ENCODE measurements around the gene KCNK3. TPM values are rescaled to one million over a fixed set of nuclear protein-coding genes. Genes with fewer than 3 reads are reported as not detected.

Gene KCNK3
- total and polyA plus RNA-seq, 2 donors (not counting 3 experiments of a cell fraction or from before 2014, with no cell fraction given) = not detected

DNA sequence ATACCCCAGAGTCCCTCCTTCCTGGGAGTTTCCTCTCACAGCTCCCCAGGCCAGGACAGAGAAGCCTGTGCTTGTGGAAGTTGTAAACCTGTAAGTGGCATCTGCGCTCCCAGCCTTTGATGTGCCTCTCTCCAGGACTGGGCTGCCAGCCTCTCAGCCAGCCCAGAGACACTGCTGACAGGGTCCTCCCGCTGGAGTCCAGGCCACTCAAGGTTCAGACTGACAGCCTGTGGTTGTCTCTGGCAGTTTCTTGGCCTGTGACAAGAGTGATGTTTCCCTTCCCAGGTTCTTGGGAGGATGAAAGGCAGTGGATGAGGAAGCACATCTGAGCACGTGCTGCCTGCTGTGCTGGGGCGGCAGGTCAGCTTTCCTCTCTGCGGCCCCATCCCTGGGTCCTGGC is 74.6 kb downstream of the KCNK3 start:
- dilution Hi-C loops (cut with MboI; ENCODE audit: extremely low pct_ligation_motif_present, low sequenced_read_pairs) (no loop called here), intact Hi-C loops (cut with micrococcal nuclease) (no loop called here)
- H3K27ac ChIP-seq (ENCODE audit: insufficient read depth, low read depth, low read length) = no peak overlapping the region
- H3K36me3 ChIP-seq (ENCODE audit: control insufficient read depth in 2 of 2, extremely low read depth in 1 of 2, insufficient read depth in 2 of 2, low read length in 2 of 2) = peaks cover 0 to 2% of the 10 kb centered on the region in 2 experiments
- H3K4me3 ChIP-seq (replicated peaks in 1 of 3; ENCODE audit: insufficient read depth in 1 of 3, low read depth in 1 of 3, low read length in 3 of 3) = no peak overlapping the region
- no peaks in the 10 kb centered on the region for H3K9me1 ChIP-seq (replicated peaks; ENCODE audit: control insufficient read depth, extremely low read depth, insufficient read depth, low read length)
- H3K27me3 ChIP-seq (ENCODE audit: control insufficient read depth in 2 of 2, insufficient read depth in 2 of 2, low read length in 2 of 2) = no peaks in the 10 kb centered on the region
- CTCF ChIA-PET = no interaction called here
- H3K4me2 ChIP-seq (ENCODE audit: insufficient read depth, low read length) = no peak overlapping the region
- no peak overlapping the region for H3K9ac ChIP-seq (replicated peaks; ENCODE audit: extremely low read depth, insufficient read depth, low read length)
- TF ChIP-seq, protein P1, sequence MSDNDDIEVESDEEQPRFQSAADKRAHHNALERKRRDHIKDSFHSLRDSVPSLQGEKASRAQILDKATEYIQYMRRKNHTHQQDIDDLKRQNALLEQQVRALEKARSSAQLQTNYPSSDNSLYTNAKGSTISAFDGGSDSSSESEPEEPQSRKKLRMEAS (IDR thresholded peaks at IDR 0.05; ENCODE audit: insufficient read depth, insufficient read length) = no peak
- FAIRE-seq (no peak), DNase-seq (ENCODE audit: low read depth, low spot score) (no peak)
- POLR2A ChIA-PET = no interaction called here
- peaks cover 20% of the 10 kb centered on the region for H3K4me1 ChIP-seq (ENCODE audit: control insufficient read depth, extremely low read depth, insufficient read depth, low read length)
- H4K20me1 ChIP-seq (replicated peaks; ENCODE audit: control insufficient read depth, extremely low read depth, insufficient read depth, low read length) = no peaks in the 10 kb centered on the region
- peaks cover 67% of the 10 kb centered on the region for H3K79me2 ChIP-seq (ENCODE audit: control insufficient read depth, insufficient read depth, low read length)
- H2AFZ ChIP-seq (ENCODE audit: low read depth, low read length) = no peak overlapping the region
- BruUV-seq (replicated peaks) = no TSS peak
- no peaks in the 10 kb centered on the region for H3K9me3 ChIP-seq (replicated peaks; ENCODE audit: control insufficient read depth, insufficient read depth, low read length)

DNA sequence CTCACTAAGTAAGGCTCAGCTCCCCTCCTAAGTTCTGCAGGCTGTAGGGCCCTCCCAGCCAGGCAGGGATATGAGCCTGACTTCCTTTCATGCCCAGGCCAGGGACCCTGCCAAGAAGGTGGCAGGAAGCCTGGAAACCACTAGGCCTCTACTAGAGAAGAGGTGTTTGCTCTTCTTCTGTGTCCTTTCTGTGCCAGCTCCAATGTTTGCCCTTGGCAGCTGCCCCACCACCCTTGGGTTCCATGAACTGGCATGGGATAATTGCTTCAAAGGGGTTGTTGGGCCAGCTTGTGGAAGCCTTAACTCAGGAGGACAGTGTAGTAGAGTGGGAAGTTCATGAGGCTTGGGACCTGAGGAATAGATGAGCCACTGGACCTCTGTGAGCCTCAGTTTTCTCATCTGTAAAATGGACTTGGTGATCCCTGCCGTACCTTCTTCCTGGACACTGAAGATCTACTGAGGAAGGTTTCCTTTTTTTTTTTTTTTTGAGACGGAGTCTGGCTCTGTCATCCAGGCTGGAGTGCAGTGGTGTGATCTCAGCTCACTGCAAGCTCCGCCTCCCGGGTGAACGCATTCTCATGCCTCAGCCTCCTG is 75.5 kb downstream of the KCNK3 start:
- no peak for DNase-seq (ENCODE audit: low read depth, low spot score)
- dilution Hi-C loops (cut with MboI; ENCODE audit: extremely low pct_ligation_motif_present, low sequenced_read_pairs) (no loop called here), intact Hi-C loops (cut with micrococcal nuclease) (no loop called here)
- BruUV-seq (replicated peaks) = no TSS peak
- POLR2A ChIA-PET = interaction anchor here (1.1 kb wide), 1 partner anchor 9 kb away, joined by 3 read pairs; no protein-coding TSS in a partner anchor
- Histone ChIP-seq H2AFZ (ENCODE audit: low read depth, low read length) (no peak overlapping the region), H3K36me3 (ENCODE audit: control insufficient read depth in 2 of 2, extremely low read depth in 1 of 2, insufficient read depth in 2 of 2, low read length in 2 of 2) (peaks cover 0 to 2% of the 10 kb centered on the region in 2 experiments), H3K4me3 (replicated peaks in 1 of 3; ENCODE audit: insufficient read depth in 1 of 3, low read depth in 1 of 3, low read length in 3 of 3) (no peak overlapping the region), H3K27ac (ENCODE audit: insufficient read depth, low read depth, low read length) (no peak overlapping the region), H4K20me1 (replicated peaks; ENCODE audit: control insufficient read depth, extremely low read depth, insufficient read depth, low read length) (no peaks in the 10 kb centered on the region), H3K9me1 (replicated peaks; ENCODE audit: control insufficient read depth, extremely low read depth, insufficient read depth, low read length) (no peaks in the 10 kb centered on the region), H3K4me1 (ENCODE audit: control insufficient read depth, extremely low read depth, insufficient read depth, low read length) (peaks cover 25% of the 10 kb centered on the region), H3K4me2 (ENCODE audit: insufficient read depth, low read length) (no peak overlapping the region), H3K79me2 (ENCODE audit: control insufficient read depth, insufficient read depth, low read length) (peaks cover 70% of the 10 kb centered on the region), H3K27me3 (ENCODE audit: control insufficient read depth in 2 of 2, insufficient read depth in 2 of 2, low read length in 2 of 2) (no peaks in the 10 kb centered on the region), H3K9me3 (replicated peaks; ENCODE audit: control insufficient read depth, insufficient read depth, low read length) (no peaks in the 10 kb centered on the region), H3K9ac (replicated peaks; ENCODE audit: extremely low read depth, insufficient read depth, low read length) (no peak overlapping the region)
- TF ChIP-seq MYC (IDR thresholded peaks at IDR 0.05; ENCODE audit: low read depth, low read length) (no peak), EZH2 (IDR thresholded peaks at IDR 0.05; ENCODE audit: borderline replicate concordance, low read depth, low read length, severe bottlenecking) (no peak), POLR2AphosphoS5 (IDR thresholded peaks at IDR 0.05; ENCODE audit: insufficient read depth, low read depth, low read length) (no peak), JUN (IDR thresholded peaks at IDR 0.05; ENCODE audit: borderline replicate concordance, insufficient read depth, insufficient read length, low read depth) (no peak), GATA2 (IDR thresholded peaks at IDR 0.05; ENCODE audit: insufficient read depth, insufficient read length, low read depth, low read length) (no peak)
- TF ChIP-seq, protein P1 (IDR thresholded peaks at IDR 0.05; ENCODE audit: insufficient read depth, insufficient read length) = no peak
- no peak for FAIRE-seq
- CTCF ChIA-PET = no interaction called here

Data from endothelial cell of umbilical vein (primary cell).